Body of pancreas (tissue), 4 donors: ENCODE data around the gene AZIN2.

Experiments
- CTCF ChIP-seq, 7 experiments: fragments of 450-650 bp in 4 of 7; fragments of 200-600 bp in 3 of 7; sonication (generic) in 3 of 7; IDR thresholded peaks; one replicate each; pipeline ENCODE4 v1.5.1; 2016 to 2019; ENCODE audit warnings: antibody characterized with exemption in 7 of 7
- POLR2A ChIP-seq, 3 donors: fragments of 450-650 bp; IDR thresholded peaks; one replicate each; pipeline ENCODE4 v1.6.1; 2016; ENCODE audit warnings: antibody characterized with exemption in 3 of 3, mild to moderate bottlenecking in 2 of 3

- TF ChIP-seq CTCF (IDR thresholded peaks at IDR 0.05): no peak
- TF ChIP-seq POLR2A (IDR thresholded peaks at IDR 0.05): no peak
Measured at GRCh38 chr1:33167650-33168447, 86.9 kb downstream of the AZIN2 start.
